GM23248 (cell line): ENCODE data around the gene COPA.

ENCODE experiments used
- EZH2 ChIP-seq: fragments of 200-600 bp; sonication (generic); IDR thresholded peaks from 2 replicates; pipeline ENCODE4 v1.6.1; 2018; ENCODE audit warnings: antibody characterized with exemption, mild to moderate bottlenecking; ENCODE audit not compliant: insufficient read depth, poor library complexity, severe bottlenecking
- EZH2phosphoT487 ChIP-seq: fragments of 200-600 bp; sonication (generic); IDR thresholded peaks from 2 replicates; pipeline ENCODE4 v1.6.1; 2018; ENCODE audit warnings: antibody characterized with exemption, moderate library complexity, mild to moderate bottlenecking, low read depth; ENCODE audit not compliant: insufficient read depth

DNA sequence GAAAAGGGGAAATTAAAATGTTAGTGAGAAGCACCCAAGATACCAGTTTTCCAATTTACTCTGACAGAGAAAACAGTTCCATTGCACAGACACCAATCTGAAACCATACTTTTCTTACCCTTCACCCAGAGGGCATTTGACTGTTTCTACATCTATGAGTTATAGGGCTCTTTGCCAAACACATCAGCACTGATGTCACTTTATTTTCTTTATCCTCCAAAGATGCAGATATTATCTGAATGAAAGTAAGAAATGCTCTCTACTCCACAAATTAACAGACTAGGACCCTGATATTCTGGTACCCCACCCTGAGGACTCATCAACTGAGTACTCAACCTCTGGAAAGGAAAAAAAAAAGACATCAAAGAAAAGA lies 33.9 kb downstream of the COPA start:
- TF ChIP-seq EZH2phosphoT487 (no peak), EZH2 (no peak)
